Endometrial microvascular endothelial cells (primary cell): ENCODE measurements around the gene SYS1. TPM values are rescaled to one million over a fixed set of nuclear protein-coding genes. Genes with fewer than 3 reads are reported as not detected.

ENCODE experiments used
- in situ Hi-C: cut with HindIII; loops from 2 replicates; pipeline ENCODE4 v1.10.0; 2017; ENCODE audit warnings: low sequenced_read_pairs, low pct_unique_long_range_greater_than_20kb; ENCODE audit errors: inconsistent ontology term
- total RNA-seq: library from RNA; depleted of rRNA; stranded (reverse); fragments of >200 nt; gene quantifications from one replicate; pipeline ENCODE4 v1.2.3, GENCODE V29; 2015; ENCODE audit errors: inconsistent ontology term

SYS1 gene
- total RNA-seq, 1 donor from 2014 or later, result 35.1 TPM

GRCh38 chr20:45372646-45373352 is 9.8 kb downstream of the SYS1 start:
- in situ Hi-C loops, result no loop called here

- in situ Hi-C loops, result no loop called here
These were observed 10.6 kb downstream of the SYS1 start for GRCh38 chr20:45373353-45374100.

GRCh38 chr20:45374101-45374467 is 11.1 kb downstream of the SYS1 start:
- in situ Hi-C loops, result no loop called here

- in situ Hi-C loops, result no loop called here
These were observed 12.0 kb downstream of the SYS1 start for GRCh38 chr20:45374966-45375365.

GRCh38 chr20:45377269-45377668 is 14.3 kb downstream of the SYS1 start:
- in situ Hi-C loops, result no loop called here

GRCh38 chr20:45378191-45378590 is 15.2 kb downstream of the SYS1 start, which contains the start of gene TP53TG5:
TP53TG5 (minus strand) TSS chr20:45378325; CDS start chr20:45378236, 89 bp downstream.
- in situ Hi-C loops, result no loop called here

- in situ Hi-C loops, result no loop called here
These were observed 24.3 kb downstream of the SYS1 start for GRCh38 chr20:45387274-45387673.

- in situ Hi-C loops, result no loop called here
These were observed 28.0 kb downstream of the SYS1 start for GRCh38 chr20:45390931-45391330.

- in situ Hi-C loops, result no loop called here
These were observed 28.6 kb downstream of the SYS1 start for GRCh38 chr20:45391559-45391958.

- in situ Hi-C loops, result no loop called here
These were observed 29.8 kb downstream of the SYS1 start for GRCh38 chr20:45392733-45393132.

GRCh38 chr20:45394221-45395113 is 31.5 kb downstream of the SYS1 start:
- in situ Hi-C loops, result no loop called here

GRCh38 chr20:45395114-45395415 is 32.1 kb downstream of the SYS1 start:
- in situ Hi-C loops, result no loop called here

GRCh38 chr20:45399018-45399417 is 36.1 kb downstream of the SYS1 start:
- in situ Hi-C loops, result no loop called here

- in situ Hi-C loops, result no loop called here
These were observed 37.5 kb downstream of the SYS1 start for GRCh38 chr20:45400346-45401031.

GRCh38 chr20:45402946-45403345 is 40.0 kb downstream of the SYS1 start:
- in situ Hi-C loops, result no loop called here

- in situ Hi-C loops, result no loop called here
These were observed 41.5 kb downstream of the SYS1 start for GRCh38 chr20:45404438-45404837.

- in situ Hi-C loops, result no loop called here
These were observed 42.8 kb downstream of the SYS1 start for GRCh38 chr20:45405571-45406259.

GRCh38 chr20:45406260-45407066 is 43.5 kb downstream of the SYS1 start:
- in situ Hi-C loops, result no loop called here
